HCT116 (cell line): ENCODE data around the gene COX7A1. TPM values are rescaled to one million over a fixed set of nuclear protein-coding genes. Genes with fewer than 3 reads are reported as not detected.

Experiments
- ATAC-seq: fragments of 200-7000 bp; cut with Tn5 transposase; 2 replicates; pipeline ENCODE4 v1.9.1; 2020; ENCODE audit warnings: mild to moderate bottlenecking, moderate library complexity
- BruUV-seq: library from RNA; stranded (reverse); fragments of 400-500 nt; replicated peaks from 2 replicates; lab custom pipeline; 2021; lab: Mats Ljungman, UMichigan
- CTCF ChIA-PET: fragments of 300-600 bp; sonication (Branson Sonifier 250); formaldehyde crosslinking; loops from one replicate; lab custom pipeline; 2021; ENCODE audit warnings: antibody characterized with exemption; lab: Charles Lee
- POLR2A ChIA-PET: fragments of 300-600, 350-600 bp; sonication (Branson Sonifier 250); formaldehyde crosslinking; loops from one replicate; lab custom pipeline; 2021; ENCODE audit warnings: antibody characterized with exemption; lab: Charles Lee
- RAD21 ChIA-PET, 2 experiments: fragments of 300-600 bp; sonication (Branson Sonifier 250); formaldehyde crosslinking; loops; one replicate each; lab custom pipeline; 2023; ENCODE audit warnings: low total read pairs in 2 of 2; ENCODE audit not compliant: uncharacterized antibody in 2 of 2, unreplicated experiment in 2 of 2, low non-redundant PET in 1 of 2; lab: Charles Lee
- DNase-seq: peaks from one replicate; pipeline ENCODE4 v3.0.0-alpha.2; 2010; ENCODE audit warnings: low read depth, low spot score
- H2AFZ ChIP-seq: fragments of 200-600 bp; shearing (Covaris generic), sonication (generic); 2 replicates; pipeline ENCODE4 v1.6.1; 2017; ENCODE audit warnings: low read depth, mixed run types, mixed read lengths, antibody characterized with exemption, low read length; ENCODE audit not compliant: poor library complexity, severe bottlenecking
- H3K27ac ChIP-seq: 2 replicates; pipeline ENCODE4 v1.5.1; 2012; ENCODE audit warnings: low read depth, low read length
- H3K27me3 ChIP-seq: fragments of 200-600 bp; sonication (generic); 2 replicates; pipeline ENCODE4 v1.6.1; 2016; ENCODE audit warnings: mixed run types, low read length, mixed read lengths; ENCODE audit not compliant: insufficient read depth
- H3K36me3 ChIP-seq, 2 experiments: fragments of 200-500 bp in 1 of 2; fragments of 200-600 bp in 1 of 2; sonication (Bioruptor generic) in 1 of 2; sonication (generic) in 1 of 2; 2 replicates each; pipeline versions ENCODE4 v1.5.1 to v1.6.1; 2014 to 2016; ENCODE audit warnings: low read length in 2 of 2, inconsistent platforms in 1 of 2, mixed read lengths in 1 of 2, mixed run types in 1 of 2; ENCODE audit not compliant: insufficient read depth in 2 of 2, control insufficient read depth in 1 of 2
- H3K4me1 ChIP-seq, 2 experiments: fragments of 200-600 bp in 1 of 2; sonication (generic) in 1 of 2; 2 replicates each; pipeline versions ENCODE4 v1.5.1 to v1.6.1; 2012 to 2017; ENCODE audit warnings: low read length in 2 of 2, inconsistent platforms in 1 of 2, mild to moderate bottlenecking in 1 of 2, mixed read lengths in 1 of 2, mixed run types in 1 of 2, moderate library complexity in 1 of 2; ENCODE audit not compliant: insufficient read depth in 2 of 2, control insufficient read depth in 1 of 2
- H3K4me2 ChIP-seq: fragments of 200-600 bp; sonication (generic); 2 replicates; pipeline ENCODE4 v1.6.1; 2017; ENCODE audit warnings: mixed run types, low read length, mixed read lengths
- H3K4me3 ChIP-seq, 2 experiments: fragments of 200-600 bp in 1 of 2; sonication (generic) in 1 of 2; replicated peaks in 1 of 2; 2 replicates each; pipeline ENCODE4 v1.5.1; 2011 to 2016; ENCODE audit warnings: low read length in 2 of 2, control low read depth in 1 of 2, low read depth in 1 of 2, mild to moderate bottlenecking in 1 of 2, mixed read lengths in 1 of 2, mixed run types in 1 of 2
- H3K79me2 ChIP-seq: fragments of 200-600 bp; sonication (generic); 2 replicates; pipeline ENCODE4 v1.6.1; 2017; ENCODE audit warnings: mild to moderate bottlenecking, mixed run types, low read length, moderate library complexity, mixed read lengths; ENCODE audit not compliant: insufficient read depth
- H3K9ac ChIP-seq: fragments of 200-600 bp; sonication (generic); 2 replicates; pipeline ENCODE4 v1.6.1; 2016; ENCODE audit warnings: low read length, mixed read lengths
- H3K9me2 ChIP-seq: fragments of 200-600 bp; sonication (generic), shearing (Covaris generic); 2 replicates; pipeline ENCODE4 v1.6.1; 2017; ENCODE audit warnings: mixed run types, mild to moderate bottlenecking, moderate library complexity; ENCODE audit not compliant: insufficient read depth
- H3K9me3 ChIP-seq, 2 experiments: fragments of 200-500 bp in 1 of 2; fragments of 200-600 bp in 1 of 2; sonication (Bioruptor generic) in 1 of 2; sonication (generic) in 1 of 2; 2 replicates each; pipeline ENCODE4 v1.6.1; 2014 to 2017; ENCODE audit warnings: low read length in 2 of 2, mixed read lengths in 2 of 2, inconsistent platforms in 1 of 2, low read depth in 1 of 2, mild to moderate bottlenecking in 1 of 2, mixed run types in 1 of 2, moderate library complexity in 1 of 2; ENCODE audit not compliant: control insufficient read depth in 1 of 2, insufficient read depth in 1 of 2
- H4K20me1 ChIP-seq: fragments of 200-600 bp; sonication (generic), shearing (Covaris generic); 2 replicates; pipeline ENCODE4 v1.6.1; 2017; ENCODE audit warnings: mixed run types, mild to moderate bottlenecking, moderate library complexity; ENCODE audit not compliant: insufficient read depth
- CBX3 ChIP-seq: IDR thresholded peaks from 2 replicates; pipeline ENCODE4 v1.6.1; 2012; ENCODE audit warnings: low read depth
- CEBPB ChIP-seq: IDR thresholded peaks from 2 replicates; pipeline ENCODE4 v1.6.1; 2012; ENCODE audit warnings: low read depth
- EGR1 ChIP-seq: IDR thresholded peaks from 2 replicates; pipeline ENCODE4 v1.6.1; 2012; ENCODE audit warnings: low read depth
- ELF1 ChIP-seq: IDR thresholded peaks from 2 replicates; pipeline ENCODE4 v1.6.1; 2012; ENCODE audit warnings: low read depth, borderline replicate concordance
- EZH2phosphoT487 ChIP-seq: fragments of 200-600 bp; IDR thresholded peaks from 2 replicates; pipeline ENCODE4 v1.6.1; 2018; ENCODE audit warnings: antibody characterized with exemption, borderline replicate concordance
- JUND ChIP-seq: IDR thresholded peaks from 2 replicates; pipeline ENCODE4 v1.6.1; 2012
- MAX ChIP-seq: IDR thresholded peaks from 2 replicates; pipeline ENCODE4 v1.6.1; 2012
- POLR2A ChIP-seq: IDR thresholded peaks from 2 replicates; pipeline ENCODE4 v1.7.0; 2011; ENCODE audit warnings: borderline replicate concordance; ENCODE audit not compliant: insufficient read depth, insufficient read length; ENCODE audit errors: extremely low read depth
- POLR2AphosphoS5 ChIP-seq: IDR thresholded peaks from 2 replicates; pipeline ENCODE4 v1.6.1; 2011; ENCODE audit warnings: mild to moderate bottlenecking, low read depth, low read length, moderate library complexity
- RAD21 ChIP-seq: IDR thresholded peaks from 2 replicates; pipeline ENCODE4 v1.6.1; 2012; ENCODE audit warnings: low read depth, mild to moderate bottlenecking
- SIN3A ChIP-seq: IDR thresholded peaks from 2 replicates; pipeline ENCODE4 v1.6.1; 2012; ENCODE audit warnings: low read depth
- SP1 ChIP-seq: IDR thresholded peaks from 2 replicates; pipeline ENCODE4 v1.6.1; 2012; ENCODE audit warnings: low read depth
- SRF ChIP-seq: IDR thresholded peaks from 2 replicates; pipeline ENCODE4 v1.6.1; 2012; ENCODE audit warnings: low read depth
- TCF7L2 ChIP-seq: IDR thresholded peaks from 2 replicates; pipeline ENCODE4 v1.7.0; 2011; ENCODE audit warnings: borderline replicate concordance, inconsistent platforms; ENCODE audit not compliant: insufficient read depth, insufficient read length; ENCODE audit errors: extremely low read depth
- ZBTB33 ChIP-seq: IDR thresholded peaks from 2 replicates; pipeline ENCODE4 v1.6.1; 2011; ENCODE audit warnings: mild to moderate bottlenecking, low read length, moderate library complexity; ENCODE audit not compliant: insufficient replicate concordance; ENCODE audit errors: extremely low read depth
- ZNF274 ChIP-seq: fragments of 200-500 bp; sonication (Bioruptor generic); IDR thresholded peaks from 2 replicates; pipeline ENCODE4 v1.6.1; 2014; ENCODE audit warnings: mild to moderate bottlenecking, low read depth, low read length, inconsistent platforms
- intact Hi-C: fragments of 100-400 bp; cut with micrococcal nuclease; formaldehyde crosslinking; loops from 2 replicates; pipeline ENCODE4 v1.10.0; 2022
- total RNA-seq: library from RNA; stranded (reverse); gene quantifications from one replicate; pipeline ENCODE4 v1.2.1, GENCODE V29; 2021; ENCODE audit not compliant: unreplicated experiment

Gene COX7A1
- total RNA-seq, 1 experiment from 2014 or later = not detected

- H3K4me3 ChIP-seq = no peak overlapping the region
- H3K4me1 ChIP-seq = peaks cover 6 to 13% of the 10 kb centered on the region in 2 experiments; a peak in 3 of 4 replicates
- POLR2A ChIA-PET = interaction anchor here (0.9 to 1.9 kb wide), 3 partner anchors 41 to 104 kb away, joined by 3 to 12 read pairs (median 3); partner anchors contain the start of genes ZNF146 and ZNF565
- CTCF ChIA-PET = interaction anchor here (1.0 to 2.8 kb wide), 3 partner anchors 40 to 74 kb away, joined by 3 to 17 read pairs (median 3); no protein-coding TSS in a partner anchor
- no peak for TF ChIP-seq SP1
- TF ChIP-seq ZBTB33 = no peak
- no peak for TF ChIP-seq EGR1
- no peak for TF ChIP-seq ELF1
- H3K9ac ChIP-seq = no peak overlapping the region
- no peak for DNase-seq
- H3K79me2 ChIP-seq = no peaks in the 10 kb centered on the region
- H2AFZ ChIP-seq = no peak overlapping the region
- no peaks in the 10 kb centered on the region for H3K9me3 ChIP-seq
- H3K9me2 ChIP-seq = no peaks in the 10 kb centered on the region
- no peaks in the 10 kb centered on the region for H3K36me3 ChIP-seq
- peak overlapping the region; percentile 13; the same call in 1 of the 2 replicates for H3K27ac ChIP-seq
- TSS peak; percentile 29 for BruUV-seq
- RAD21 ChIA-PET = interaction anchor here in 1 of 2 experiments (1.5 kb wide), 1 partner anchor 41 kb away, joined by 3 read pairs; no protein-coding TSS in a partner anchor
- H4K20me1 ChIP-seq = no peaks in the 10 kb centered on the region
- intact Hi-C loops = no loop called here
- no peaks in the 10 kb centered on the region for H3K27me3 ChIP-seq
- ATAC-seq = no peak
- no peak overlapping the region for H3K4me2 ChIP-seq
Observed at GRCh38 chr19:36169084-36169760, 17.0 kb upstream of the COX7A1 start.

- CTCF ChIA-PET = no interaction called here
- TF ChIP-seq ELF1 = no peak
- no peak for TF ChIP-seq ZNF274
- no peak for TF ChIP-seq TCF7L2
- no peak for TF ChIP-seq SIN3A
- TF ChIP-seq POLR2AphosphoS5 = no peak
- no peak for TF ChIP-seq SRF
- no peak for TF ChIP-seq EGR1
- TF ChIP-seq POLR2A = no peak
- no peak for TF ChIP-seq JUND
- no peak for TF ChIP-seq MAX
- TF ChIP-seq CEBPB = no peak
- TF ChIP-seq ZBTB33 = no peak
- TF ChIP-seq CBX3 = no peak
- TF ChIP-seq EZH2phosphoT487 = no peak
- no peak for TF ChIP-seq RAD21
Observed at GRCh38 chr19:36163813-36164212, 11.6 kb upstream of the COX7A1 start.

More at GRCh38 chr19:36163813-36164212, 11.6 kb upstream of the COX7A1 start:
- BruUV-seq = no TSS peak
- ATAC-seq (no peak), DNase-seq (no peak)
- Histone ChIP-seq H3K27ac (no peak overlapping the region), H3K36me3 (peaks cover 0 to 7% of the 10 kb centered on the region in 2 experiments; a peak in 1 of 4 replicates), H3K4me1 (no peaks in the 10 kb centered on the region), H3K4me3 (no peak overlapping the region), H2AFZ (no peak overlapping the region), H3K9me2 (no peaks in the 10 kb centered on the region), H3K9me3 (no peaks in the 10 kb centered on the region), H3K4me2 (no peak overlapping the region), H3K79me2 (no peaks in the 10 kb centered on the region), H4K20me1 (no peaks in the 10 kb centered on the region), H3K9ac (no peak overlapping the region), H3K27me3 (no peaks in the 10 kb centered on the region)
- intact Hi-C loops = no loop called here
- ChIA-PET POLR2A (no interaction called here), RAD21 (no interaction called here)
